Heart left ventricle (tissue), 13 donors: Measurements from ENCODE around the gene VMP1.
"Not testable (repeated sequence)": the region's sequence is repeated elsewhere in the genome, so short reads cannot be mapped to it uniquely, and the experiment has no call there.

Source experiments
- POLR2A ChIP-seq, 2 donors: fragments of 450-650 bp; IDR thresholded peaks; one replicate each; pipeline ENCODE4 v1.6.1; 2017; ENCODE audit warnings: antibody characterized with exemption in 2 of 2, mild to moderate bottlenecking in 2 of 2, moderate library complexity in 2 of 2
- TF ChIP-seq, protein P1 (sequence below), 12 donors: fragments of 200-600 bp; sonication (generic) in 4 of 12; IDR thresholded peaks; one replicate each; pipeline versions ENCODE4 v1.5.0 to v1.8.0; 2018 to 2022; ENCODE audit warnings: antibody characterized with exemption in 12 of 12, mild to moderate bottlenecking in 5 of 12
- donor health status: ischemic (EF 13 %, LVEDD 7.1; RV severe dilation, severe dysfunction).
- donor health status: DM: no; HTN: yes; CAD: no.
- donor health status: DM: no; HTN: no; CAD: no.
- donor health status: ischemic (EF 25% LVEDD 6.9; RV normal size, moderate dysfunction).
- donor health status: ischemic (EF 25% LVEDD 5.7; RV mildly dilated, moderate dysfunction).
- donor health status: ischemic (EF 35%, LVEDD 5.7; RV mildly dilated, moderate dysfunction).
- donor health status: nonischemic (EF 11% LVEDD 7.7; RV severe dilation, severe dysfunction).
- donor health status: DM: yes; HTN: yes; CAD: no.
- donor health status: PGD.
- donor health status: ischemic (EF 29% LVEDD 5.4; RV normal size, mild dysfunction).
- donor health status: nonischemic (EF 23%, LVEDD 6.1; RV moderate dilation, normal function).

- TF ChIP-seq, protein P1, sequence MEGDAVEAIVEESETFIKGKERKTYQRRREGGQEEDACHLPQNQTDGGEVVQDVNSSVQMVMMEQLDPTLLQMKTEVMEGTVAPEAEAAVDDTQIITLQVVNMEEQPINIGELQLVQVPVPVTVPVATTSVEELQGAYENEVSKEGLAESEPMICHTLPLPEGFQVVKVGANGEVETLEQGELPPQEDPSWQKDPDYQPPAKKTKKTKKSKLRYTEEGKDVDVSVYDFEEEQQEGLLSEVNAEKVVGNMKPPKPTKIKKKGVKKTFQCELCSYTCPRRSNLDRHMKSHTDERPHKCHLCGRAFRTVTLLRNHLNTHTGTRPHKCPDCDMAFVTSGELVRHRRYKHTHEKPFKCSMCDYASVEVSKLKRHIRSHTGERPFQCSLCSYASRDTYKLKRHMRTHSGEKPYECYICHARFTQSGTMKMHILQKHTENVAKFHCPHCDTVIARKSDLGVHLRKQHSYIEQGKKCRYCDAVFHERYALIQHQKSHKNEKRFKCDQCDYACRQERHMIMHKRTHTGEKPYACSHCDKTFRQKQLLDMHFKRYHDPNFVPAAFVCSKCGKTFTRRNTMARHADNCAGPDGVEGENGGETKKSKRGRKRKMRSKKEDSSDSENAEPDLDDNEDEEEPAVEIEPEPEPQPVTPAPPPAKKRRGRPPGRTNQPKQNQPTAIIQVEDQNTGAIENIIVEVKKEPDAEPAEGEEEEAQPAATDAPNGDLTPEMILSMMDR (IDR thresholded peaks at IDR 0.05) = not testable (repeated sequence)
- TF ChIP-seq POLR2A (IDR thresholded peaks at IDR 0.05) = not testable (repeated sequence)
Observed at GRCh38 chr17:59850311-59850710, 142.9 kb downstream of the VMP1 start.
